ENCODE results near the gene ITSN2. TPM values are rescaled to one million over a fixed set of nuclear protein-coding genes. Genes with fewer than 3 reads are reported as not detected.
"Not testable (repeated sequence)": the region's sequence is repeated elsewhere in the genome, so short reads cannot be mapped to it uniquely, and the experiment has no call there.

The ITSN2 gene
- total RNA-seq, 1 experiment from 2014 or later, result 13.5 TPM

GRCh38 chr2:24363301-24363700, 3.0 kb upstream of the ITSN2 start:
- DNase-seq (ENCODE audit: low read depth), result no peak

GRCh38 chr2:24362253-24362652, 1.9 kb upstream of the ITSN2 start:
- no peak for DNase-seq (ENCODE audit: low read depth)

- no peak for DNase-seq (ENCODE audit: low read depth)
Measured at GRCh38 chr2:24360963-24361330, 611 bp upstream of the ITSN2 start.

GRCh38 chr2:24359129-24360049, 947 bp downstream of the ITSN2 start:
- peak; percentile 45 for DNase-seq (ENCODE audit: low read depth)

GRCh38 chr2:24357767-24358166, 2.6 kb downstream of the ITSN2 start:
- not testable (repeated sequence) for DNase-seq (ENCODE audit: low read depth)

- DNase-seq (ENCODE audit: low read depth), result not testable (repeated sequence)
Measured at GRCh38 chr2:24357115-24357514, 3.2 kb downstream of the ITSN2 start.

GRCh38 chr2:24354957-24355356, 5.4 kb downstream of the ITSN2 start:
- no peak for DNase-seq (ENCODE audit: low read depth)

GRCh38 chr2:24354395-24354794, 5.9 kb downstream of the ITSN2 start:
- DNase-seq (ENCODE audit: low read depth), result no peak

GRCh38 chr2:24353973-24354372, 6.4 kb downstream of the ITSN2 start:
- no peak for DNase-seq (ENCODE audit: low read depth)

- DNase-seq (ENCODE audit: low read depth), result no peak
Measured at GRCh38 chr2:24353364-24353763, 7.0 kb downstream of the ITSN2 start.

GRCh38 chr2:24352664-24353063, 7.7 kb downstream of the ITSN2 start:
- no peak for DNase-seq (ENCODE audit: low read depth)

- DNase-seq (ENCODE audit: low read depth), result no peak
Measured at GRCh38 chr2:24351981-24352380, 8.4 kb downstream of the ITSN2 start.

GRCh38 chr2:24351627-24351938, 8.8 kb downstream of the ITSN2 start:
- DNase-seq (ENCODE audit: low read depth), result no peak

- no peak for DNase-seq (ENCODE audit: low read depth)
Measured at GRCh38 chr2:24350826-24351626, 9.3 kb downstream of the ITSN2 start.

GRCh38 chr2:24349097-24349496, 11.2 kb downstream of the ITSN2 start:
- DNase-seq (ENCODE audit: low read depth), result no peak

- DNase-seq (ENCODE audit: low read depth), result no peak
Measured at GRCh38 chr2:24345937-24346336, 14.4 kb downstream of the ITSN2 start.

GRCh38 chr2:24343225-24343882, 17.0 kb downstream of the ITSN2 start:
- no peak for DNase-seq (ENCODE audit: low read depth)

GRCh38 chr2:24342110-24342910, 18.0 kb downstream of the ITSN2 start:
- peak; percentile 51 for DNase-seq (ENCODE audit: low read depth)

GRCh38 chr2:24339856-24340262, 20.5 kb downstream of the ITSN2 start:
- DNase-seq (ENCODE audit: low read depth), result no peak

- DNase-seq (ENCODE audit: low read depth), result not testable (repeated sequence)
Measured at GRCh38 chr2:24339098-24339497, 21.2 kb downstream of the ITSN2 start.

GRCh38 chr2:24337890-24338289, 22.4 kb downstream of the ITSN2 start:
- DNase-seq (ENCODE audit: low read depth), result no peak

GRCh38 chr2:24336811-24337210, 23.5 kb downstream of the ITSN2 start:
- no peak for DNase-seq (ENCODE audit: low read depth)
